K562 (cell line): Measurements from ENCODE around the gene ANO1. TPM values are rescaled to one million over a fixed set of nuclear protein-coding genes. Genes with fewer than 3 reads are reported as not detected.

Experiments used
- ATAC-seq: fragments of 200-7000 bp; cut with Tn5 transposase; 3 replicates; pipeline ENCODE4 v1.9.1; 2020; ENCODE audit warnings: moderate library complexity
- BruUV-seq: library from RNA; stranded (reverse); fragments of 400-500 nt; replicated peaks from 2 replicates; lab custom pipeline; 2021; lab: Mats Ljungman, UMichigan
- CTCF ChIA-PET: fragments of 300-600 bp; formaldehyde crosslinking; extraction: SDS; loops from one replicate; lab custom pipeline; 2021; ENCODE audit warnings: low intra/inter-chr PET ratio; lab: Yijun Ruan, JAX
- POLR2A ChIA-PET: fragments of 300-600, 350-650 bp; sonication (Branson Sonifier 250); formaldehyde crosslinking; extraction: SDS; loops from one replicate; lab custom pipeline; 2021; ENCODE audit warnings: antibody characterized with exemption, inconsistent platforms; lab: Yijun Ruan, JAX
- DNase-seq, 4 experiments: peaks; one replicate each; pipeline versions ENCODE4 v3.0.0 to v3.0.0-alpha.2; 2011 to 2018; ENCODE audit warnings: low spot score in 3 of 4, mixed read lengths in 3 of 4; ENCODE audit errors: extremely low read depth in 1 of 4
- FAIRE-seq: peaks from 2 replicates; lab custom pipeline; 2011; peaks lifted over from hg19 to GRCh38; lab: Jason Lieb, UNC
- H2AFZ ChIP-seq: 2 replicates; pipeline ENCODE4 v1.6.0; 2011; ENCODE audit warnings: low read depth, low read length, control low read depth, inconsistent platforms
- H3K27ac ChIP-seq: fragments of 200-600 bp; 3 replicates; pipeline ENCODE4 v1.8.0; 2011; ENCODE audit warnings: low read depth, mild to moderate bottlenecking, control low read depth, inconsistent platforms, low read length, moderate library complexity, mixed read lengths; ENCODE audit errors: extremely low read depth
- H3K27me3 ChIP-seq, 2 experiments: fragments of 300-600 bp in 1 of 2; 2 replicates in 1 of 2; 3 replicates in 1 of 2; pipeline versions ENCODE4 v1.6.0 to v1.8.0; 2011; ENCODE audit warnings: inconsistent platforms in 2 of 2, low read length in 2 of 2, mild to moderate bottlenecking in 1 of 2, mixed read lengths in 1 of 2, moderate library complexity in 1 of 2; ENCODE audit not compliant: control insufficient read depth in 2 of 2, insufficient read depth in 2 of 2
- H3K36me3 ChIP-seq: fragments of 300-600 bp; 3 replicates; pipeline ENCODE4 v1.8.0; 2011; ENCODE audit warnings: mild to moderate bottlenecking, low read length, inconsistent platforms; ENCODE audit not compliant: control insufficient read depth, insufficient read depth
- H3K4me1 ChIP-seq, 2 experiments: fragments of 200-600 bp in 1 of 2; replicated peaks in 1 of 2; 2 replicates in 1 of 2; 3 replicates in 1 of 2; pipeline versions ENCODE4 v1.5.1 to v1.8.0; 2011; ENCODE audit warnings: inconsistent platforms in 2 of 2, low read length in 2 of 2, mild to moderate bottlenecking in 1 of 2, mixed read lengths in 1 of 2, moderate library complexity in 1 of 2; ENCODE audit not compliant: control insufficient read depth in 2 of 2, insufficient read depth in 2 of 2
- H3K4me2 ChIP-seq: 2 replicates; pipeline ENCODE4 v1.6.1; 2011; ENCODE audit warnings: low read length, control low read depth, inconsistent platforms, mixed read lengths; ENCODE audit not compliant: insufficient read depth
- H3K4me3 ChIP-seq: fragments of 200-600 bp; sonication (generic), shearing (Covaris generic); 2 replicates; pipeline ENCODE4 v1.5.1; 2016; ENCODE audit warnings: control low read depth, inconsistent platforms
- H3K79me2 ChIP-seq: fragments of 200-600 bp; 3 replicates; pipeline ENCODE4 v1.8.0; 2011; ENCODE audit warnings: low read length, inconsistent platforms; ENCODE audit not compliant: control insufficient read depth, insufficient read depth
- H3K9ac ChIP-seq, 2 experiments: 2 replicates each; pipeline versions ENCODE4 v1.6.0 to v1.6.1; 2011; ENCODE audit warnings: low read depth in 2 of 2, low read length in 2 of 2, control low read depth in 1 of 2, inconsistent platforms in 1 of 2, mild to moderate bottlenecking in 1 of 2, mixed read lengths in 1 of 2; ENCODE audit not compliant: insufficient read depth in 1 of 2
- H3K9me1 ChIP-seq: one replicate; pipeline ENCODE4 v1.6.0; 2011; ENCODE audit warnings: inconsistent platforms, mild to moderate bottlenecking, low read length, moderate library complexity; ENCODE audit not compliant: control insufficient read depth, insufficient read depth
- H3K9me3 ChIP-seq: replicated peaks from 2 replicates; pipeline ENCODE4 v1.5.1; 2011; ENCODE audit warnings: low read depth, low read length, inconsistent platforms; ENCODE audit not compliant: control insufficient read depth, insufficient read depth
- H4K20me1 ChIP-seq: replicated peaks from 2 replicates; pipeline ENCODE4 v1.6.1; 2011; ENCODE audit warnings: low read length, inconsistent platforms, mixed read lengths; ENCODE audit not compliant: control insufficient read depth, insufficient read depth
- CCNT2 ChIP-seq: IDR thresholded peaks from 2 replicates; pipeline ENCODE4 v1.6.1; 2011; ENCODE audit warnings: borderline replicate concordance, low read depth, mild to moderate bottlenecking, moderate library complexity, mixed read lengths, low read length; ENCODE audit not compliant: insufficient read length; ENCODE audit errors: extremely low read depth
- GABPB2 ChIP-seq: fragments of 250-450 bp; sonication (Bioruptor Pico); conservative IDR thresholded peaks from 2 replicates; pipeline ENCODE4 v1.5.1; 2021; ENCODE audit warnings: mild to moderate bottlenecking
- KDM1A ChIP-seq, 2 experiments: fragments of 450-650 bp; IDR thresholded peaks; 2 replicates each; pipeline ENCODE4 v1.6.1; 2016; ENCODE audit warnings: mild to moderate bottlenecking in 2 of 2
- MYNN ChIP-seq, 2 experiments: sonication (generic); formaldehyde crosslinking in 1 of 2; IDR thresholded peaks; 2 replicates each; pipeline versions ENCODE4 v1.5.0 to v1.6.1; 2016 to 2020; ENCODE audit warnings: antibody characterized with exemption in 1 of 2, missing genetic modification reagents in 1 of 2
- PTRF ChIP-seq: fragments of 450-650 bp; IDR thresholded peaks from 2 replicates; pipeline ENCODE4 v1.6.1; 2016; ENCODE audit warnings: mild to moderate bottlenecking, missing genetic modification characterization, missing compliant biosample characterization
- SLC30A9 ChIP-seq: fragments of 250-450 bp; sonication (Bioruptor Pico); IDR thresholded peaks from 2 replicates; pipeline ENCODE4 v1.8.0; 2022; ENCODE audit warnings: mild to moderate bottlenecking, moderate library complexity
- ZBTB9 ChIP-seq: fragments of 450-650 bp; formaldehyde crosslinking; IDR thresholded peaks from 2 replicates; pipeline ENCODE4 v1.4.0; 2020; ENCODE audit warnings: mild to moderate bottlenecking, moderate library complexity
- ZMIZ1 ChIP-seq, 2 experiments: fragments of 150-350 bp in 1 of 2; IDR thresholded peaks; 2 replicates each; pipeline ENCODE4 v1.6.1; 2012 to 2016; ENCODE audit warnings: low read depth in 2 of 2, low read length in 2 of 2, mild to moderate bottlenecking in 1 of 2, moderate library complexity in 1 of 2
- WGBS: fragments of 100-300 bp; shearing (Covaris generic); methylation state at CpG from one replicate; pipeline ENCODE4 v1.1.6; 2016; ENCODE audit warnings: low coverage, mixed read lengths; ENCODE audit not compliant: insufficient coverage; ENCODE audit errors: missing lambda C conversion rate; 5-methylcytosine and 5-hydroxymethylcytosine counted together
- in situ Hi-C: fragments of 300-500 bp; cut with MboI; formaldehyde crosslinking; loops from 4 replicates; pipeline ENCODE4 v1.15.0; 2018; ENCODE audit warnings: inconsistent platforms, mixed read lengths
- intact Hi-C: fragments of 100-400 bp; cut with micrococcal nuclease; formaldehyde crosslinking; loops from 2 replicates; pipeline ENCODE4 v1.14.2; 2022
- polyA plus RNA-seq, 8 experiments: library from polyadenylated mRNA; depleted of rRNA in 4 of 8; stranded (reverse) in 5 of 8; unstranded in 3 of 8; fragments of >200 nt; fragmentation: Nextera tagmentation in 2 of 8; fragmentation: Illumina TruSeq in 1 of 8; extraction: Ambion mirVana in 2 of 8; extraction: Trizol in 1 of 8; gene quantifications; 2 replicates each; pipeline versions ENCODE4 v1.2.1 to v1.2.3, GENCODE V29; 2011 to 2014; ENCODE audit warnings: inconsistent platforms in 1 of 8, missing spikeins in 1 of 8
- total RNA-seq, 7 experiments: library from RNA; depleted of rRNA in 6 of 7; stranded (reverse); fragments of >200 nt in 6 of 7; fragmentation: Illumina TruSeq in 2 of 7; extraction: Trizol in 2 of 7; gene quantifications; 2 replicates each; pipeline versions ENCODE4 v1.2.1 to v1.2.3, GENCODE V29; 2011 to 2021; ENCODE audit warnings: low replicate concordance in 1 of 7

Gene ANO1
- total and polyA plus RNA-seq, 9 of the 15 experiments (the other 6 are each of a cell fraction or from before 2014, with no cell fraction given) = not detected

GRCh38 chr11:70189622-70190021 is 111.5 kb downstream of the ANO1 start:
- intact Hi-C loops = loop anchor here (2.0 to 5.0 kb wide), 3 partner anchors 102 to 279 kb away; no protein-coding TSS in a partner anchor
- H3K4me1 ChIP-seq = peaks cover 0 to 8% of the 10 kb centered on the region in 2 experiments; a peak in 1 of 5 replicates
- H4K20me1 ChIP-seq = no peaks in the 10 kb centered on the region; the same call in 1 of the 2 replicates
- H2AFZ ChIP-seq = no peak overlapping the region
- in situ Hi-C loops = loop anchor here (10.0 kb wide), 1 partner anchor 475 kb away; no protein-coding TSS in a partner anchor
- no peak for DNase-seq
- H3K79me2 ChIP-seq = no peaks in the 10 kb centered on the region
- ChIA-PET CTCF (interaction anchor here (2.5 kb wide), 1 partner anchor 271 kb away, joined by 14 read pairs; no protein-coding TSS in a partner anchor), POLR2A (no interaction called here)
- no peak overlapping the region for H3K4me3 ChIP-seq
- peaks cover 22 to 56% of the 10 kb centered on the region in 2 experiments; a peak in 4 of 5 replicates for H3K27me3 ChIP-seq
- no peak for ATAC-seq
- no peak overlapping the region for H3K27ac ChIP-seq
- WGBS = 17% methylated on average over 11 of the region's 11 CpGs
- no peaks in the 10 kb centered on the region for H3K36me3 ChIP-seq
- no TSS peak for BruUV-seq
- H3K9ac ChIP-seq = no peak overlapping the region
- TF ChIP-seq ZMIZ1 (IDR thresholded peaks at IDR 0.05; ENCODE audit: low read depth in 2 of 2, low read length in 2 of 2) (no peak), MYNN (IDR thresholded peaks at IDR 0.05) (no peak), MYNN (CRISPR knock-in tag; IDR thresholded peaks at IDR 0.05) (no peak), GABPB2 (no peak), KDM1A (IDR thresholded peaks at IDR 0.05) (peak in 1 of 2 experiments; percentile 29; a peak in 1 of 4 replicates), ZBTB9 (no peak), SLC30A9 (CRISPR knock-in tag) (no peak), CCNT2 (no peak), PTRF (tag) (no peak)
- H3K9me3 ChIP-seq = peaks cover 2% of the 10 kb centered on the region; the same call in 1 of the 2 replicates
- H3K4me2 ChIP-seq = no peak overlapping the region
- no peaks in the 10 kb centered on the region for H3K9me1 ChIP-seq
- FAIRE-seq = no peak
